HEK293 (cell line): ENCODE data around the gene KLK6.

Source experiments
- ELK4 ChIP-seq: IDR thresholded peaks from 2 replicates; pipeline ENCODE4 v1.6.1; 2011; ENCODE audit warnings: mild to moderate bottlenecking, low read depth, low read length, borderline replicate concordance
- KLF1 ChIP-seq: fragments of 450-650 bp; formaldehyde crosslinking; IDR thresholded peaks from 2 replicates; pipeline ENCODE4 v1.5.1; 2016; ENCODE audit warnings: missing biosample characterization, missing genetic modification characterization
- SALL2 ChIP-seq: fragments of 450-650 bp; formaldehyde crosslinking; IDR thresholded peaks from 2 replicates; pipeline ENCODE4 v1.5.0; 2017; ENCODE audit warnings: missing biosample characterization, mild to moderate bottlenecking, missing genetic modification characterization, borderline replicate concordance
- SP2 ChIP-seq: fragments of 450-650 bp; formaldehyde crosslinking; IDR thresholded peaks from 2 replicates; pipeline ENCODE4 v1.5.1; 2016; ENCODE audit warnings: missing biosample characterization, missing genetic modification characterization
- TSHZ1 ChIP-seq: fragments of 450-650 bp; formaldehyde crosslinking; IDR thresholded peaks from 2 replicates; pipeline ENCODE4 v1.5.1; 2016; ENCODE audit warnings: missing biosample characterization, missing genetic modification characterization, borderline replicate concordance
- ZBTB1 ChIP-seq: fragments of 450-650 bp; formaldehyde crosslinking; IDR thresholded peaks from 2 replicates; pipeline ENCODE4 v1.5.1; 2016; ENCODE audit warnings: missing biosample characterization, missing genetic modification characterization
- ZBTB49 ChIP-seq: fragments of 450-650 bp; formaldehyde crosslinking; IDR thresholded peaks from 2 replicates; pipeline ENCODE4 v1.5.1; 2016; ENCODE audit warnings: missing biosample characterization, missing genetic modification characterization, low read depth
- ZBTB8A ChIP-seq: fragments of 450-650 bp; formaldehyde crosslinking; IDR thresholded peaks from 2 replicates; pipeline ENCODE4 v1.5.1; 2016; ENCODE audit warnings: missing biosample characterization, missing genetic modification characterization
- ZFHX2 ChIP-seq: fragments of 450-650 bp; formaldehyde crosslinking; conservative IDR thresholded peaks from 2 replicates; pipeline ENCODE4 v1.5.1; 2016; ENCODE audit warnings: missing biosample characterization, missing genetic modification characterization
- ZFP3 ChIP-seq: fragments of 450-650 bp; formaldehyde crosslinking; IDR thresholded peaks from 2 replicates; pipeline ENCODE4 v1.5.1; 2016; ENCODE audit warnings: low read depth, missing biosample characterization, missing genetic modification characterization
- ZIC2 ChIP-seq: fragments of 450-650 bp; formaldehyde crosslinking; IDR thresholded peaks from 2 replicates; pipeline ENCODE4 v1.5.1; 2016; ENCODE audit warnings: missing biosample characterization, missing genetic modification characterization
- ZNF10 ChIP-seq: fragments of 450-650 bp; formaldehyde crosslinking; IDR thresholded peaks from 2 replicates; pipeline ENCODE4 v1.5.1; 2017; ENCODE audit warnings: missing biosample characterization, missing genetic modification characterization
- ZNF112 ChIP-seq: fragments of 450-650 bp; formaldehyde crosslinking; IDR thresholded peaks from 2 replicates; pipeline ENCODE4 v1.5.0; 2017; ENCODE audit warnings: missing biosample characterization, missing genetic modification characterization
- ZNF148 ChIP-seq: fragments of 450-650 bp; formaldehyde crosslinking; IDR thresholded peaks from 2 replicates; pipeline ENCODE4 v1.5.0; 2017; ENCODE audit warnings: missing biosample characterization, missing genetic modification characterization, borderline replicate concordance
- ZNF18 ChIP-seq: fragments of 450-650 bp; formaldehyde crosslinking; IDR thresholded peaks from 2 replicates; pipeline ENCODE4 v1.5.1; 2016; ENCODE audit warnings: missing biosample characterization, missing genetic modification characterization
- ZNF266 ChIP-seq: fragments of 450-650 bp; formaldehyde crosslinking; IDR thresholded peaks from 2 replicates; pipeline ENCODE4 v1.5.1; 2016; ENCODE audit warnings: missing biosample characterization, missing genetic modification characterization, low read depth
- ZNF416 ChIP-seq: fragments of 450-650 bp; formaldehyde crosslinking; IDR thresholded peaks from 2 replicates; pipeline ENCODE4 v1.5.1; 2016; ENCODE audit warnings: missing biosample characterization, missing genetic modification characterization
- ZNF560 ChIP-seq: fragments of 450-650 bp; formaldehyde crosslinking; IDR thresholded peaks from 2 replicates; pipeline ENCODE4 v1.5.1; 2017; ENCODE audit warnings: missing biosample characterization, missing genetic modification characterization, borderline replicate concordance
- ZNF654 ChIP-seq: fragments of 450-650 bp; formaldehyde crosslinking; IDR thresholded peaks from 2 replicates; pipeline ENCODE4 v1.5.1; 2016; ENCODE audit warnings: low read depth, missing biosample characterization, missing genetic modification characterization
- ZNF707 ChIP-seq: fragments of 450-650 bp; formaldehyde crosslinking; IDR thresholded peaks from 2 replicates; pipeline ENCODE4 v1.5.1; 2016; ENCODE audit warnings: missing biosample characterization, missing genetic modification characterization
- ZSCAN18 ChIP-seq: fragments of 450-650 bp; formaldehyde crosslinking; IDR thresholded peaks from 2 replicates; pipeline ENCODE4 v1.5.1; 2016; ENCODE audit warnings: missing biosample characterization, missing genetic modification characterization
- ZSCAN23 ChIP-seq: fragments of 450-650 bp; formaldehyde crosslinking; IDR thresholded peaks from 2 replicates; pipeline ENCODE4 v1.5.1; 2016; ENCODE audit warnings: missing biosample characterization, missing genetic modification characterization
- ZSCAN30 ChIP-seq: fragments of 450-650 bp; IDR thresholded peaks from 2 replicates; pipeline ENCODE4 v1.5.1; 2018; ENCODE audit warnings: missing biosample characterization, mild to moderate bottlenecking, missing genetic modification characterization, moderate library complexity
- ZXDB ChIP-seq: fragments of 450-650 bp; formaldehyde crosslinking; IDR thresholded peaks from 2 replicates; pipeline ENCODE4 v1.5.1; 2016; ENCODE audit warnings: missing biosample characterization, missing genetic modification characterization

The KLK6 gene

GRCh38 chr19:51016798-51017683 is 47.6 kb upstream of the KLK6 start (continued):
- peak; percentile 94 for TF ChIP-seq ZFHX2 (tag by site-specific recombination)
- TF ChIP-seq ZNF10 (tag by site-specific recombination): 0 out of 2 replicates have a peak, but pooled peaks have one; percentile 22
- no peak for TF ChIP-seq TSHZ1
- TF ChIP-seq SALL2 (tag by site-specific recombination): no peak
- TF ChIP-seq ZSCAN23 (tag by site-specific recombination): peak; percentile 33; the same call in 1 of the 2 replicates
- no peak for TF ChIP-seq ZNF416 (tag by site-specific recombination)
- no peak for TF ChIP-seq ZNF18 (tag by site-specific recombination)
- TF ChIP-seq SP2: peak; percentile 73
- TF ChIP-seq ZBTB49 (tag by site-specific recombination): no peak
- TF ChIP-seq ZBTB8A (tag by site-specific recombination): no peak
- TF ChIP-seq KLF1 (tag by site-specific recombination): peak; percentile 80
- TF ChIP-seq ZXDB: no peak
- no peak for TF ChIP-seq ELK4
- TF ChIP-seq ZNF112 (tag by site-specific recombination): peak; percentile 4; the same call in 1 of the 2 replicates
- peak; percentile 44 for TF ChIP-seq ZNF654
- no peak for TF ChIP-seq ZNF560
- TF ChIP-seq ZSCAN18 (tag by site-specific recombination): no peak; the same call in none of the 2 replicates
- 0 out of 2 replicates have a peak, but pooled peaks have one; percentile 33 for TF ChIP-seq ZNF707
- TF ChIP-seq ZFP3: no peak
- TF ChIP-seq ZNF148 (tag by site-specific recombination): no peak
- no peak for TF ChIP-seq ZBTB1 (tag by site-specific recombination)
- TF ChIP-seq ZIC2 (tag by site-specific recombination): peak; percentile 81
- TF ChIP-seq ZNF266 (tag by site-specific recombination): no peak
- peak; percentile 69; the same call in 1 of the 2 replicates for TF ChIP-seq ZSCAN30 (tag by site-specific recombination)
